ENCODE results near the gene ZBTB20. TPM values are rescaled to one million over a fixed set of nuclear protein-coding genes. Genes with fewer than 3 reads are reported as not detected.

Gene ZBTB20
- total and polyA plus RNA-seq, 10 of the 15 experiments (the other 5 are each of a cell fraction or from before 2014, with no cell fraction given): 0.20 to 5.5 (median 2.2) TPM

DNA sequence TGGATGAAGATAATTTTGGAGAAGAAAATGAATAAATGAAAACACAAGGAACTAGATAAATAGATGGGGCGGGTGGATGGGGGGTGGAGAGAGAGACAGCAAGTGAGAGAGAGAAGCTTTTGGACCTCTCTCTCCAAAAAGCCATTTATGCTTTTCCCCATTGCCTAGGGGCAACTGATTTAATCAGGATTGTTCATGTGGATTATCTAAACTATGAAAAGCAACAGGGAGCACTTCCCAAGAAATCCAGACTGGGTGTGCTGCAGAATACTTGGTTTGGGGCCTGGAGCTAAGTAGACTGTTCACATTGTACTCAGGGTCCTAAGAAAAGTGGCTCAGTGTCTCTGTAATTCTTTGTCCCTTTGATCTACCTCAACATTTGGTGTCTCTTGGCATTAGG lies 486.3 kb downstream of the ZBTB20 start:
- Histone ChIP-seq H3K27ac (ENCODE audit: control insufficient read depth, insufficient read depth) (no peak overlapping the region), H2AFZ (ENCODE audit: control insufficient read depth, low read depth, low read length) (no peak overlapping the region), H3K36me3 (ENCODE audit: control insufficient read depth in 2 of 2, insufficient read depth in 2 of 2, low read length in 1 of 2) (no peaks in the 10 kb centered on the region), H4K20me1 (ENCODE audit: control insufficient read depth, insufficient read depth) (no peaks in the 10 kb centered on the region), H3K4me1 (ENCODE audit: control insufficient read depth, insufficient read depth, low read length) (no peaks in the 10 kb centered on the region), H3K79me2 (ENCODE audit: control insufficient read depth, insufficient read depth, low read length) (no peaks in the 10 kb centered on the region), H3K9ac (ENCODE audit: control insufficient read depth, insufficient read depth, low read length) (no peak overlapping the region), H3K27me3 (replicated peaks in 1 of 2; ENCODE audit: control insufficient read depth in 2 of 2, insufficient read depth in 2 of 2, low read length in 1 of 2) (no peaks in the 10 kb centered on the region), H3K4me2 (ENCODE audit: control insufficient read depth, insufficient read depth) (no peak overlapping the region), H3K4me3 (no peak overlapping the region), H3K9me3 (replicated peaks; ENCODE audit: control insufficient read depth, insufficient read depth, low read length) (no peaks in the 10 kb centered on the region)
- ChIA-PET POLR2A (no interaction called here), CTCF (no interaction called here), RAD21 (ENCODE audit: unreplicated experiment) (no interaction called here), SMC1A (ENCODE audit: uncharacterized antibody, unreplicated experiment) (interaction anchor here (0.8 kb wide), 1 partner anchor 20 kb away, joined by 3 read pairs; no protein-coding TSS in a partner anchor)
- no peak for FAIRE-seq
- DNase-seq (ENCODE audit: low read depth, low spot score): no peak
- BruUV-seq (replicated peaks): no TSS peak
- WGBS (ENCODE audit: insufficient coverage, insufficient replicate concordance, low lambda C conversion rate, missing lambda C conversion rate): 47% methylated on average over 1 of the region's 1 CpG
- intact Hi-C loops (cut with micrococcal nuclease; ENCODE audit: unreplicated experiment) (no loop called here), in situ Hi-C loops (cut with MboI) (no loop called here)
- ATAC-seq: no peak
- TF ChIP-seq SMC3 (IDR thresholded peaks at IDR 0.05; ENCODE audit: borderline replicate concordance, low read length) (no peak), SRF (IDR thresholded peaks at IDR 0.05; ENCODE audit: low read depth in 2 of 2, low read length in 2 of 2) (no peak), IRF4 (IDR thresholded peaks at IDR 0.05; ENCODE audit: low read depth, low read length) (no peak), SP1 (IDR thresholded peaks at IDR 0.05; ENCODE audit: low read depth, low read length) (no peak), SIX5 (IDR thresholded peaks at IDR 0.05; ENCODE audit: low read depth, low read length, severe bottlenecking) (no peak), EGR1 (IDR thresholded peaks at IDR 0.05; ENCODE audit: borderline replicate concordance in 1 of 2, low read depth in 2 of 2, low read length in 2 of 2) (no peak), MXI1 (IDR thresholded peaks at IDR 0.05; ENCODE audit: low read depth, low read length) (no peak), IRF5 (IDR thresholded peaks at IDR 0.05; ENCODE audit: borderline replicate concordance) (no peak), PAX5 (IDR thresholded peaks at IDR 0.05; ENCODE audit: borderline replicate concordance, low read depth, low read length) (no peak), MEF2A (IDR thresholded peaks at IDR 0.05; ENCODE audit: insufficient read depth, low read depth, low read length) (no peak), CEBPZ (IDR thresholded peaks at IDR 0.05; ENCODE audit: low read depth, low read length) (no peak), MEF2B (IDR thresholded peaks at IDR 0.05; ENCODE audit: partially characterized antibody, poor library complexity, severe bottlenecking) (no peak)
- TF ChIP-seq, protein P1, sequence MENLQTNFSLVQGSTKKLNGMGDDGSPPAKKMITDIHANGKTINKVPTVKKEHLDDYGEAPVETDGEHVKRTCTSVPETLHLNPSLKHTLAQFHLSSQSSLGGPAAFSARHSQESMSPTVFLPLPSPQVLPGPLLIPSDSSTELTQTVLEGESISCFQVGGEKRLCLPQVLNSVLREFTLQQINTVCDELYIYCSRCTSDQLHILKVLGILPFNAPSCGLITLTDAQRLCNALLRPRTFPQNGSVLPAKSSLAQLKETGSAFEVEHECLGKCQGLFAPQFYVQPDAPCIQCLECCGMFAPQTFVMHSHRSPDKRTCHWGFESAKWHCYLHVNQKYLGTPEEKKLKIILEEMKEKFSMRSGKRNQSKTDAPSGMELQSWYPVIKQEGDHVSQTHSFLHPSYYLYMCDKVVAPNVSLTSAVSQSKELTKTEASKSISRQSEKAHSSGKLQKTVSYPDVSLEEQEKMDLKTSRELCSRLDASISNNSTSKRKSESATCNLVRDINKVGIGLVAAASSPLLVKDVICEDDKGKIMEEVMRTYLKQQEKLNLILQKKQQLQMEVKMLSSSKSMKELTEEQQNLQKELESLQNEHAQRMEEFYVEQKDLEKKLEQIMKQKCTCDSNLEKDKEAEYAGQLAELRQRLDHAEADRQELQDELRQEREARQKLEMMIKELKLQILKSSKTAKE (IDR thresholded peaks at IDR 0.05; ENCODE audit: low read depth, poor library complexity, severe bottlenecking): no peak
- TF ChIP-seq, protein P2, sequence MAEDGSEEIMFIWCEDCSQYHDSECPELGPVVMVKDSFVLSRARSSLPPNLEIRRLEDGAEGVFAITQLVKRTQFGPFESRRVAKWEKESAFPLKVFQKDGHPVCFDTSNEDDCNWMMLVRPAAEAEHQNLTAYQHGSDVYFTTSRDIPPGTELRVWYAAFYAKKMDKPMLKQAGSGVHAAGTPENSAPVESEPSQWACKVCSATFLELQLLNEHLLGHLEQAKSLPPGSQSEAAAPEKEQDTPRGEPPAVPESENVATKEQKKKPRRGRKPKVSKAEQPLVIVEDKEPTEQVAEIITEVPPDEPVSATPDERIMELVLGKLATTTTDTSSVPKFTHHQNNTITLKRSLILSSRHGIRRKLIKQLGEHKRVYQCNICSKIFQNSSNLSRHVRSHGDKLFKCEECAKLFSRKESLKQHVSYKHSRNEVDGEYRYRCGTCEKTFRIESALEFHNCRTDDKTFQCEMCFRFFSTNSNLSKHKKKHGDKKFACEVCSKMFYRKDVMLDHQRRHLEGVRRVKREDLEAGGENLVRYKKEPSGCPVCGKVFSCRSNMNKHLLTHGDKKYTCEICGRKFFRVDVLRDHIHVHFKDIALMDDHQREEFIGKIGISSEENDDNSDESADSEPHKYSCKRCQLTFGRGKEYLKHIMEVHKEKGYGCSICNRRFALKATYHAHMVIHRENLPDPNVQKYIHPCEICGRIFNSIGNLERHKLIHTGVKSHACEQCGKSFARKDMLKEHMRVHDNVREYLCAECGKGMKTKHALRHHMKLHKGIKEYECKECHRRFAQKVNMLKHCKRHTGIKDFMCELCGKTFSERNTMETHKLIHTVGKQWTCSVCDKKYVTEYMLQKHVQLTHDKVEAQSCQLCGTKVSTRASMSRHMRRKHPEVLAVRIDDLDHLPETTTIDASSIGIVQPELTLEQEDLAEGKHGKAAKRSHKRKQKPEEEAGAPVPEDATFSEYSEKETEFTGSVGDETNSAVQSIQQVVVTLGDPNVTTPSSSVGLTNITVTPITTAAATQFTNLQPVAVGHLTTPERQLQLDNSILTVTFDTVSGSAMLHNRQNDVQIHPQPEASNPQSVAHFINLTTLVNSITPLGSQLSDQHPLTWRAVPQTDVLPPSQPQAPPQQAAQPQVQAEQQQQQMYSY (CRISPR knock-in tag; IDR thresholded peaks at IDR 0.05): no peak
